Kidney epithelial cell (primary cell): ENCODE data around the gene PTCD2. TPM values are rescaled to one million over a fixed set of nuclear protein-coding genes. Genes with fewer than 3 reads are reported as not detected.

Experiments used
- DNase-seq: peaks from one replicate; pipeline ENCODE4 v3.0.0-alpha.2; 2010; ENCODE audit warnings: low read depth
- H3K27me3 ChIP-seq: 2 replicates; pipeline ENCODE4 v1.6.0; 2011; ENCODE audit warnings: low read length; ENCODE audit not compliant: control insufficient read depth, insufficient read depth
- H3K36me3 ChIP-seq: 2 replicates; pipeline ENCODE4 v1.5.1; 2011; ENCODE audit warnings: low read length; ENCODE audit not compliant: control insufficient read depth, insufficient read depth
- H3K4me3 ChIP-seq: 2 replicates; pipeline ENCODE4 v1.5.1; 2011; ENCODE audit warnings: low read depth, mild to moderate bottlenecking, control low read depth, low read length
- CTCF ChIP-seq: IDR thresholded peaks from 2 replicates; pipeline ENCODE4 v1.5.1; 2011; ENCODE audit warnings: mild to moderate bottlenecking, moderate library complexity, low read length, control low read depth, inconsistent platforms; ENCODE audit not compliant: insufficient read depth, poor library complexity, severe bottlenecking
- total RNA-seq: library from RNA; depleted of rRNA; stranded (reverse); fragments of >200 nt; gene quantifications from 2 replicates; pipeline ENCODE4 v1.2.3, GENCODE V29; 2015

The PTCD2 gene
- total RNA-seq, 1 donor from 2014 or later, result 11.7 TPM

GRCh38 chr5:72390836-72391235 lies 70.7 kb downstream of the PTCD2 start:
- H3K27me3 ChIP-seq, result no peaks in the 10 kb centered on the region
- H3K36me3 ChIP-seq, result no peaks in the 10 kb centered on the region
- no peak overlapping the region for H3K4me3 ChIP-seq
- TF ChIP-seq CTCF, result no peak
- no peak for DNase-seq

- no peak for TF ChIP-seq CTCF
- no peaks in the 10 kb centered on the region for H3K27me3 ChIP-seq
- H3K4me3 ChIP-seq, result no peak overlapping the region
- no peak for DNase-seq
- H3K36me3 ChIP-seq, result no peaks in the 10 kb centered on the region
Observed at GRCh38 chr5:72392326-72392733, 72.2 kb downstream of the PTCD2 start.

- no peak for TF ChIP-seq CTCF
- DNase-seq, result no peak
- no peaks in the 10 kb centered on the region for H3K27me3 ChIP-seq
Observed at GRCh38 chr5:72393052-72393451, 72.9 kb downstream of the PTCD2 start.

GRCh38 chr5:72394688-72395087 lies 74.5 kb downstream of the PTCD2 start:
- Histone ChIP-seq H3K27me3 (no peaks in the 10 kb centered on the region), H3K4me3 (no peak overlapping the region), H3K36me3 (no peaks in the 10 kb centered on the region)
- DNase-seq, result no peak
- peak; percentile 41 for TF ChIP-seq CTCF

More at GRCh38 chr5:72393052-72393451, 72.9 kb downstream of the PTCD2 start:
- H3K36me3 ChIP-seq, result no peaks in the 10 kb centered on the region
- H3K4me3 ChIP-seq, result no peak overlapping the region

- TF ChIP-seq CTCF, result no peak
- DNase-seq, result no peak
- Histone ChIP-seq H3K36me3 (no peaks in the 10 kb centered on the region), H3K4me3 (no peak overlapping the region), H3K27me3 (no peaks in the 10 kb centered on the region)
Observed at GRCh38 chr5:72397836-72398235, 77.7 kb downstream of the PTCD2 start.

- H3K4me3 ChIP-seq, result no peak overlapping the region
- TF ChIP-seq CTCF, result no peak
- H3K27me3 ChIP-seq, result no peaks in the 10 kb centered on the region
- no peak for DNase-seq
- H3K36me3 ChIP-seq, result no peaks in the 10 kb centered on the region
Observed at GRCh38 chr5:72400950-72401349, 80.8 kb downstream of the PTCD2 start.
